Skeletal muscle cell (primary cell): ENCODE measurements around the gene COL12A1.

Experiments used
- DNase-seq: peaks from one replicate; pipeline ENCODE4 v3.0.0-alpha.2; 2010; ENCODE audit warnings: low read depth
- H3K4me3 ChIP-seq: 2 replicates; pipeline ENCODE4 v1.5.1; 2011; ENCODE audit warnings: low read depth, mild to moderate bottlenecking, control low read depth, low read length, moderate library complexity

COL12A1 gene

GRCh38 chr6:75150685-75151412 is 55.0 kb downstream of the COL12A1 start:
- H3K4me3 ChIP-seq, result no peak overlapping the region
- DNase-seq, result no peak

- no peak overlapping the region for H3K4me3 ChIP-seq
- DNase-seq, result no peak
Observed at GRCh38 chr6:75149696-75150095, 56.2 kb downstream of the COL12A1 start.

GRCh38 chr6:75149240-75149639 is 56.6 kb downstream of the COL12A1 start:
- DNase-seq, result peak; percentile 50
- H3K4me3 ChIP-seq, result no peak overlapping the region

- DNase-seq, result peak; percentile 19
- H3K4me3 ChIP-seq, result no peak overlapping the region
Observed at GRCh38 chr6:75147512-75147911, 58.3 kb downstream of the COL12A1 start.

- H3K4me3 ChIP-seq, result no peak overlapping the region
- no peak for DNase-seq
Observed at GRCh38 chr6:75145976-75146375, 59.9 kb downstream of the COL12A1 start.

- DNase-seq, result no peak
Observed at GRCh38 chr6:75145211-75145610, 60.6 kb downstream of the COL12A1 start.

GRCh38 chr6:75144386-75144785 is 61.5 kb downstream of the COL12A1 start:
- DNase-seq, result no peak

More at GRCh38 chr6:75145211-75145610, 60.6 kb downstream of the COL12A1 start:
- no peak overlapping the region for H3K4me3 ChIP-seq

GRCh38 chr6:75143191-75143590 is 62.7 kb downstream of the COL12A1 start:
- H3K4me3 ChIP-seq, result no peak overlapping the region
- DNase-seq, result peak; percentile 75

More at GRCh38 chr6:75144386-75144785, 61.5 kb downstream of the COL12A1 start:
- no peak overlapping the region for H3K4me3 ChIP-seq

- no peak for DNase-seq
- no peak overlapping the region for H3K4me3 ChIP-seq
Observed at GRCh38 chr6:75142721-75143120, 63.1 kb downstream of the COL12A1 start.

- DNase-seq, result no peak
- no peak overlapping the region for H3K4me3 ChIP-seq
Observed at GRCh38 chr6:75135876-75136275, 70.0 kb downstream of the COL12A1 start.

GRCh38 chr6:75135450-75135849 is 70.4 kb downstream of the COL12A1 start:
- no peak overlapping the region for H3K4me3 ChIP-seq
- DNase-seq, result no peak

- H3K4me3 ChIP-seq, result no peak overlapping the region
- no peak for DNase-seq
Observed at GRCh38 chr6:75130784-75131183, 75.1 kb downstream of the COL12A1 start.

GRCh38 chr6:75128878-75129570 is 76.8 kb downstream of the COL12A1 start:
- no peak overlapping the region for H3K4me3 ChIP-seq
- no peak for DNase-seq

GRCh38 chr6:75126518-75126917 is 79.3 kb downstream of the COL12A1 start:
- no peak for DNase-seq
- H3K4me3 ChIP-seq, result no peak overlapping the region

GRCh38 chr6:75124983-75125382 is 80.9 kb downstream of the COL12A1 start:
- H3K4me3 ChIP-seq, result no peak overlapping the region
- peak; percentile 78 for DNase-seq

- no peak overlapping the region for H3K4me3 ChIP-seq
- no peak for DNase-seq
Observed at GRCh38 chr6:75124085-75124484, 81.8 kb downstream of the COL12A1 start.

- no peak for DNase-seq
Observed at GRCh38 chr6:75118925-75119515, 86.8 kb downstream of the COL12A1 start.

GRCh38 chr6:75117701-75118100 is 88.2 kb downstream of the COL12A1 start:
- H3K4me3 ChIP-seq, result no peak overlapping the region
- DNase-seq, result no peak

More at GRCh38 chr6:75118925-75119515, 86.8 kb downstream of the COL12A1 start:
- H3K4me3 ChIP-seq, result no peak overlapping the region

GRCh38 chr6:75116946-75117345 is 88.9 kb downstream of the COL12A1 start:
- H3K4me3 ChIP-seq, result no peak overlapping the region
- peak; percentile 43 for DNase-seq

- DNase-seq, result peak; percentile 31
- no peak overlapping the region for H3K4me3 ChIP-seq
Observed at GRCh38 chr6:75115481-75115880, 90.4 kb downstream of the COL12A1 start.
